ENCODE measurements around the gene GPR17.

Gene GPR17, protein sequence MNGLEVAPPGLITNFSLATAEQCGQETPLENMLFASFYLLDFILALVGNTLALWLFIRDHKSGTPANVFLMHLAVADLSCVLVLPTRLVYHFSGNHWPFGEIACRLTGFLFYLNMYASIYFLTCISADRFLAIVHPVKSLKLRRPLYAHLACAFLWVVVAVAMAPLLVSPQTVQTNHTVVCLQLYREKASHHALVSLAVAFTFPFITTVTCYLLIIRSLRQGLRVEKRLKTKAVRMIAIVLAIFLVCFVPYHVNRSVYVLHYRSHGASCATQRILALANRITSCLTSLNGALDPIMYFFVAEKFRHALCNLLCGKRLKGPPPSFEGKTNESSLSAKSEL

DNA sequence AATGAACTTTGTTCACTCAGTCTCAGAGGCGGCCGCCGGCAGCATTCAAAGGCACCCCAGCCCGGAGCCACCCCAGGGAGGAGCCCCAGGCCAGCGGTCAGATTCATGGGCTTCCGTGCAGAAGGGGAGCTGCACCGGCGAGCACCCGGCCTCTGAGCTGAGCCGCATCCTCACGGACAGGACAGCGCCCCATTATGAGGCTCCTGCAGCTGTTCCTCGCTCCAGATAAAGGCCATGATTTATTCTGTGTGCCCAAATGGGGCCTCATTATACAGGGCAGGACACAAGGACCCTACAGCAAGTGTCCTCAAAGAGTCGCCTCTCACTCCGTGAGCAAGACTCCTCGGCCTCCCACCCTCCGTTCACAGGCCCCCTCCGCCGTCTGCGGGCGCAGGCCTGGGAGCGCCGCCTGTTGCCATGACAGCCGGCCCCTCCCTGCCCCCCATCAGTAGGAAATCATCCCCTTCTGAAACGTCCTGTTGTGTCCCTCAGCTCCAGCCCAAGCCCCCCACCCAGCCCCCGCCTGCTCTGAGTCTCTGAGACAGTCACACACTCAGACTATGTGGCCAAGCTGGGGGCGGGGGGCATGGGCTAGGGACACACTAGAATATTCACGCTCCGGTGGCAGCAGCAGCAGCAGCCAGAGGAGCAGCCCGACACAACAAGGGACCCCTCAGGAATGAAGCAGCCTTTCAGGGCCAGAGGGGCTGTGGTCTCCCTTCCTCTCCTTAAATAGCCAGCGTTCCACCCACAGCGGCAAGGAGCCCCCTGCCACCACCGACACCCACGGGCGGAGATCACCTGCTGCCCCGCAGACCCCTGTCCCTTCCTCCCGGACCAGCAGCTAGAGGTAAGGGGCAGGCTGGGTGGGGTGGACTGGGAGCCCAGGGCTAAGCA is at the start of gene GPR17:
GPR17 (plus strand) TSS at position 759 of the 897 bp plus-strand sequence. CDS start 4,583 bp downstream, outside the sequence.
- DNase-seq (ENCODE audit: low read depth in 3 of 3): no peak

DNA sequence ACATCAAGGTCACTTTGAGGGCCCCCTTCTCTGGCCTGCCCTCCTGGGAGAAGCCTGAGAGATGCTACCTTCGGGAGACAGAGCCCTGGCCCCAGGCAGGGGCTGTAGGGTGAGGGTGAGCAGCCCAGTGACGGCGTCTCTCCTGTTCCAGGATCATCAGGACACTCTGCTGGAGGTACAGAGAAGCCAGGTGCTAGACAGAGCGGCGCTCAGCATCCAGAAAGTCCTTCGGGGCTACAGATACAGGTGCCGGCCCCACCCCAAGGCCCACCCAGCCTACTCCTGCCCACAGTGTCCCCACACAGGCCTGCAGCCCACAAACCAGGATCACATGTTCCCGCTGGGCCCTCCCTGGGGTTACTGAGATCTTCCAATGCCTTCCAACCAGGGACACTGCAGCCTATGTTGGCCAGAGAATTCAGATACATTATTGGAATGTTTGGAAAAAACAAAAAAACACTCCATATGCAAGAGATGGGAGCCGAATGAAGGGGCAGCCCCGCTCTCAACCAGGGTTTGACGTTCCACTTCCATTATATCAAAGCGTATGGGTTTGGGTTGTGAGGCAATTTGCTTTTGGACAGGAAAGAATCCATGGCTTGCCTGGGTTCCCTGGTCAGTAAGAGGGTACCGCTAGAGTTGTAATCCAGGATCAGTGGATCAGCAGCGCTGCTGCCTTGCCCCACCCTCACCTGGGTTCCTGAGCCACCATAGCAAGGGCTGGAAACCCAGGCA is 49.5 kb upstream of the GPR17 start:
- DNase-seq (ENCODE audit: low read depth in 3 of 3): no peak

DNA sequence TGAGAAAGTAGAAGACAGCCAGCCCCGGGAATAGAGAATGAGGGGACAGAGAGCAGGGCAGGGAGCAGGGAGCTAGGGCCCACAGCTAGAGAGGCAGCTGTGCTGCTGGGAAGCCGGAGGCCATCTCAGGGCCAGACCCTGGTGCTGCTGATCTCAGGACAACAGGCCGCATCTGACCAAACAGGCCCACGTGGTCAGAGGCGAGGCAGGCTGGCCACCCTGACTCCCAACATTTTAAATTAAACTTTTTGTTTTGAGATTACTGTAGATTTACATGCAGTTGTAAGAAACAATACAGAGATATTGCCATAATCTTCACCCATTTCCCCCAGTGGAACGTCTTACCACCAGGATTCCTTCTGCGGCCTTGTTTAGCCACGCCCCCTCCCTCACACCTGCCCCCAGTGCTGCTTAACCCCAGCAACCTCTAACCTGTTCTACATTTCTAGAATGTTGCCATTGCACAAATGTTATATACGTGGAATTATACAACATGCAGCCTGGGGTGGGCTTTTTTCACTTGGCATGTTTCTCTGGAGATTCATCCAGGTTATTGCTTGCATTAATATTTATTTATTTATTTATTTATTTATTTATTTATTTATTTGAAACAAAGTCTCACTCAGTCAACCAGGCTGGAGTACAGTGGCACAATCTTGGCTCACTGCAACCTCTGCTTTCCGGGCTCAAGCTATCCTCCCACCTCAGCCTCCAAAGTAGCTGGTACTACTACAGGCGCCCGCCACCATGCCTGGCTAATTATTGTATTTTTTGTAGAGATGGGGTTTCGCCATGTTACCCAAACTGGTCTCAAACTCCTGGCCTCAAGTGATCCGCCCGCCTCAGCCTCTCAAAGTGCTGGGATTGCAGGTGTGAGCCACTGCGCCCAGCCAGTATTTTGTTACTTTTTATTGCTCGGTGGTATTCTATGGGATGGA is 48.6 kb upstream of the GPR17 start:
- DNase-seq (ENCODE audit: low read depth in 3 of 3): no peak

DNA sequence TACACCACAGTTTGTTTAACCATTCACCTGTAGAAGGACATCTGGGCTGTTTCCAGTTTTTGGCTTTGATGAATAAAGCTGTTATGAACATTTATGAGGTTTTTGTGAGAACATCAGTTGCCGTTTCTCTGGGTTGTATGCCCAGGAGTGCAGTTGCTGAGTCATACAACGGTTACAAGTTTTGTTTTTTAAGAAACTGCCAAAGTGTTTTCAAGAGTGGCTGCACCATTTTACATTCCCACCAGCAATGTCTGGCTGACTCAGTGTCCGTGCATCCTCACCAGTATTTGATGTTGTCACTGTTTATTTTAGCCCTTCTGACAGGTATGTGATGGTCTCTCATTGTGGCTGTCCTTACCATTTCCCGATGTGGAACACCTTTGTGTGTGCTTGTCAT is 48.0 kb upstream of the GPR17 start:
- no peak for DNase-seq (ENCODE audit: low read depth in 3 of 3)

DNA sequence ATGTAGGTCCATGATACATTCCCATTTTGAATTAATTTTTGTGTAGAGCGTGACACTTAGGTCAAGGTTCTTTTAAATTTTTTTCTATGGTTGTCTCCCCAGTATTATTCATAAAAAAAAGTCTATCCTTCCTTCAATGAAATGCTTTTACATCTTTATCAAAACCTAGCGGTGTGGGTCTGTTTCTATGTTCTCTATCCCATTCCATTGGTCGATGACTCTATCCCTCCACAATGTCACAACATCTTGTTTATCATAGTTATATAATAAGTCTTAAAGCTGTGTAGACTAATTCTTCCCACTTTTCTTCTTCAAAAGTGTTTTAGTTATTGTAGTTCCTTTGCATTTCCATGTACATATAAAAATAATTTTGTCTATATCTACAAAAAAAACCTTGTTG is 47.2 kb upstream of the GPR17 start:
- no peak for DNase-seq (ENCODE audit: low read depth in 3 of 3)

DNA sequence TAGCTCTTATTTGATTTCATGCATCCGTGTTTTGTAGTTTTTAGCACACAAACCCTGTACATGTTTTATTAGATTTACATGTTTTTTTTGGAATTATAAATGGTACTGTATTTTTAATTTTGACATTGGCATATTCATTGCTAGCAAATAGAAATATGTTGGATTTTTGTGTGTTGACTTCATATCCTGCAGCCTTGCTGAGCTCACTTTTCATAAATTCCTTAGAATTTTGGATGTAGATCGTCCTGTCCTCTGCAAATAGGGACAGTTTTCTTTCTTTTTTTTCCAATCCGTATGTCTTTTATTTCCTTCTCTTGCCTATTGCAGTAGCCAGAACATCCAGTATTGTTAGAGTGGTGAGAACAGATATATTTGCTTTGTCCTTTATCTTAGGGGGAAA is 46.7 kb upstream of the GPR17 start:
- DNase-seq (ENCODE audit: low read depth in 3 of 3): no peak

DNA sequence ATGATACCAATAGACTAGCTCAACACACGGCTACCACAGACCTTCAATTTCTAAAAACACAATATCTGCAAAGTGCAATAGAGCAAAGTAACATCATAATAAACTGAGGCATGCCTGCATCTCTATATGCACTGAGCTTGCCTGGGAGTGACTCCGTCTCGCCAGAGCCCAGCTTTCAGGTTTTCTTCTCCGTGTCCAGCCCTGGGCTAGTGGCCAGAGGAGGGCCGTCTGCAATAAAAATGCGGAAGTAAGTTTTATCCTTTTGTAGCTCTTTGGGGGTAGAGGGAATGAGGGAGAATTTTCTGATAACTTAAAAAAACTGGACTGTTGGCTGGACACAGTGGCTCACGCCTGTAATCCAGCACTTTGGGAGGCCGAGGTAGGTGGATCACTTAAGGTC is 41.0 kb upstream of the GPR17 start:
- DNase-seq (ENCODE audit: low read depth in 3 of 3): no peak

DNA sequence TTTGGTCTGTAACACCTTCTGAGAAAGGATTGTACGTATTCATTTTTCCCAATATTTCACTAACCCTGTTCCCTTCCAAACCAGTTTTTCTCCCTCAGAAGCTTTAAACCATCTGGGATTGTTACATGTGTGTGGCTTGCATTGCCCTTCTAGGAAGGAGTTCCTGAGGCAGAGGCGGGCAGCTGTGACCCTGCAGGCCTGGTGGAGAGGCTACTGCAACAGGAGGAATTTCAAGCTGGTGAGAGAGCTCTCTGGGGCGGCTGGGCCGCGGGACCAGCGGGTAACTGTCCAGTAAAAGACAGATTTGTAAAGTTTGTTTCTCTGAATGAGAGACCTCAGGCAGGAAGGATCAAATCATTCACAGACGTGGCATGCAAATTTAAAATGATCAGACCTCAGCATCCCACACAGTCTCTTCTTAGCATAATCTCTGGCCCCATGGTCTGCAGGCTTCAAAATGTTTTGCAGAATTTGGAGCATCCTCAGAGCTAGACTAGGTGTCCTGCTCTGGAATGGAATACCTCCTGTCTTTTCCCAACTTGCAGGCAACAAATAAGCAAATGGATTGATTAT is 40.2 kb upstream of the GPR17 start:
- DNase-seq (ENCODE audit: low read depth in 3 of 3): no peak

DNA sequence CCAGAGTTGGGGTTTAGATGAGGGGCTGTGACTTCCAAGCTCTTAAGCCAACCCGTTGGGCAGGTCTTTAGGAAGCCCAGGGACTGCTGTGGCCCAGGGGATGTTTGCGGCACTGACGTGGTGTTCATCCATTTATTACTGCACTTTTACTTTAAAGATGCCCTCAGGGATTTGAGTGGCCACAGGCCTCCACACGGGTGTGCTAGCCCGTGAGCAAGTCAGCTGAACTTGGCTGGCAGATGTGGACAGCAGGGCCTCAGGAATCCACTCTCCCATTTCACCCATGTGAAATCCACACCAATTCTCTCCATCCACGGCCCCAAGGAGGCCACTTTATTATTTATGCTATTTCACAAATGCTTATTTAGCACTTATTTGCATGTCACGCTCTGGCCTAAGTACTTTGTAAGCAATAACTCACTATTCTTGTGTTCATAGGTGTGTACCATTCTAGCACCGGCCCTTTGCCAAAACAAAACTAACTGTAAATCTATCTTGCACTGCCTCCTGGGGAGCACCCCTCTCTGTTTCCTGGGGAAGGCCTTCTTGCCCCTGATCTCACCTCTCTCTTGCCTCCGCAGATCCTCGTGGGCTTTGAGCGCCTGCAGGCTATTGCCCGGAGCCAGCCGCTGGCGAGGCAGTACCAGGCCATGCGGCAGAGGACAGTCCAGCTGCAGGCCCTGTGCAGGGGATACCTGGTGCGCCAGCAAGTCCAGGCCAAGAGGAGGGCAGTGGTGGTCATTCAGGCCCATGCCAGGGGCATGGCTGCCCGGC is 39.1 kb upstream of the GPR17 start:
- DNase-seq (ENCODE audit: low read depth in 3 of 3): no peak

DNA sequence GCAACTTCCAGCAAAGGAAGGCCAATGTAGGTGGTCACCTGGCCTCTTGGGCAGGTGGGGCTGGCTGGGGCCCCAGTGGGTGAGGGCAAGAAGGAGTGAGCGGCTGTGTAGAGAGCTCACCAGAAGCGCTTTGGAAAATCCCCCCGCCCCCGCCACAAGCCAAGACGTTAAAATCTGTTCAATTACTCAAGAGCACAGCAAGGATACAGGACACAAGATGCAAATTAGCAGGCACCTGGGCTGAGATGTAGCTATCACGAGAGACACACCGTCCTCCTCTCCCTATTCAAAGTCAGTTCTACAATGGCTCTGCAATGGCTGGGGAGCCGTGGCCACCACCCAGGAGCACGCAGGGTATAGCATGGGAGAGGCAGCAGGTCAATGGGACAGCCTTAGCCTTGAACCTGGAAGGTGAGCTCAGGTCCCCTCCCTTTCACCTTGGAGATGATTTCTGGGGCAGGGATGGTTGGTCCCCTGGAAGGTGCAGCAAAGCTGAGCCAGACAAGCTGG is 38.5 kb upstream of the GPR17 start:
- DNase-seq (ENCODE audit: low read depth in 3 of 3): no peak

DNA sequence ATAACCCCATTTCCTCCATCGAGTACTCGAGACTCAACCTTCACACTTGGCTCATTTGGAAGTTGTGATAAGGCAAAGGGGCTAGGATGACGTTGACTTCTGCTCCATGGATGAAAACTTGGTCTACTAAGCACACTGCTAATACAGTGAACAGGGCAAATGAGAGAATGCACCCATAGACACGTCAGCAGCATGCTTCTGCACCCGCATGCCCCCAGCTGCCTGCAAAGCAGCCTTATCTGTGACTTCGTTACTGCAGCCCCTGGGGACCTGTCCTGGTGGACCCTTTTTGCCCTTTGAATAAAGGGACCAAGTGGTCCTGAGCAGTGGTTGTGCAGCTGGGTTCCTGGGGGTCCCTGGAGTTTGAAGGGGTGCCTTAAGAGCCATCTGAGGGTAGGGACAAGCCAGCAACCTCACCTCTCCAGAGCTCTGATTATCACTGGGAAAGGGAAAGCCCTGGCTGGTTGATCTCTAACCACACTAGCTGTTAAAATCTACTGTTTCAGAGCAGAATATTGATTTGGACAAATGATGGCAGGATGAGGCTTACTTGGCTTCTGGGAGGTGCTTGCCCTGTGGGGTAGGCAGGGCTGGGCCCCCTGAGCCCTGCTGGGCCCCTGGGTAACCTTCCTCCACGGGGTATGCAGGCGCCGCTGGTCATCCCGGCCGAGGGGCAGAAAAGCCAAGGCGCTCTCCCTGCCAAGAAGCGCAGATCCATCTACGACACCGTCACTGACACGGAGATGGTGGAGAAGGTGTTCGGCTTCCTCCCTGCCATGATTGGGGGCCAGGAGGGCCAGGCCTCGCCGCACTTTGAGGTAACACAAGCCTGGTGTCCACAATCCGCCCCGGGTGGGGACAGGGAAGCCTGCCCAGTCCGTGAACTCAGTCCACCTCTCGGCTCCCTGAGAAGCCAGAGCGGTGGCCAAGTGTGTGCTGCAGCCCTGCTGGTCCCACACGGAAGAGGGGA is 37.6 kb upstream of the GPR17 start:
- no peak for DNase-seq (ENCODE audit: low read depth in 3 of 3)

DNA sequence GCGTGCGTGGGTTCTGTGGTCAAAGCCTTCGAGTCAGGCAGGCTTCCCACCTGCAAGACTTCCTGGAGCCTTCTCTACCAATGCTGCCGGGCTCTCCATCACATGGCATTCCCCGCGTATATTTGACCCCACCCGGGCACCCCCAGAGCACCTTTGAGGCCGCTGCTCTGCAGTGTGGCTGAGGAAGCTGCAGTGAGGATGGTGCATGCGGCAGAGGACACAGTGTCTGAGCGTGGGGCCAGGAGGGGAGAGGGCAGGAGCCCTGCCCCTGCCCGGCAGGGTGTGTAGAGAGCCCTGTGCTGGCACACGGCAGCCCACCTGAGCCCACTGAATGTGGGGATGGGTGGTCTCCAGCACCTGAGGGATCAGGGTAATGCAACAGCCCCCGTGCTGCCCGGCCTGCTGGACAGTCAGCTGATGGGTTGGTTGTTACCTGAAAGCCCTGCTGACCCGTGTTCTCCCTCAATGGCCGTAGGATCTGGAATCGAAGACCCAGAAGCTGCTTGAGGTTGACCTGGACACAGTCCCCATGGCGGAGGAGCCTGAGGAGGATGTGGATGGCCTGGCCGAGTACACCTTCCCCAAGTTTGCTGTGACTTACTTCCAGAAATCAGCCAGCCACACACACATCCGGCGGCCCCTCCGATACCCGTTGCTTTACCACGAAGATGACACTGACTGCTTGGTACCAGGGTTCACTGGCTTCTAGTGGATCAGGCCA is 36.8 kb upstream of the GPR17 start:
- no peak for DNase-seq (ENCODE audit: low read depth in 3 of 3)

DNA sequence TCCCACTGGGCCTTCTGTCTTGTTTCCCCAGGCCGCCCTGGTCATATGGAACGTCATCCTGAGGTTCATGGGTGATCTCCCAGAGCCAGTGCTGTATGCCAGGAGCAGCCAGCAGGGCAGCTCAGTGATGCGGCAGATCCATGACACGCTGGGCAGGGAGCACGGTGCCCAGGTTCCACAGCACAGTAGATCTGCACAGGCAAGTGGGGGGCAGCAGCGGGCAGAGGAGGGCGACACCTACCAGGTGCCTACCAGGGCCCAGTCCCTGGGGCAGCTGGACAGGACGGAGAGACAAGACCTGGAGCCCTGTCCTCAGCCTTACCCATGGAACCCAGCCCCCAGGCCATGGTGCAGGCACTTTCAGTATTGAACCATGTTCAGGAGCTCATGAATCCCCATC is 36.1 kb upstream of the GPR17 start:
- no peak for DNase-seq (ENCODE audit: low read depth in 3 of 3)

DNA sequence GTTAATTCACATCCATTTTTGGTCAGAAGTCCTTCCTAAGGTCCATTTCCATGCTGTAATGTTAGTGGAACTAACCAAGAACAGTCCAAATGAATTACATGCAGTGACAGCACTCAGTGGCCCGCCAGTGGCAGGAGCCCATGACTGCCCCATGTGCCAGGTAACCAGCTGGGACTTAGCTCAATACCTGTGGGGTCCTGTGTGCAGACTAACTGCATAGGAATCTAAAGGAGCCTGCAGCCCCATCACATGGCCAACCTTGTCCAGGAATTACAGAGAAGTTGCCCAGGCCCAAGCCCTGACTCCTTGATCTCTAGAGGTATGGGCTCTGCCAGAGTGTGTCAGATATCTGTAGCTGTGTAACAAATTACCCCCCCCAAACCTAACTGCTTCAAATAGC is 35.4 kb upstream of the GPR17 start:
- no peak for DNase-seq (ENCODE audit: low read depth in 3 of 3)

DNA sequence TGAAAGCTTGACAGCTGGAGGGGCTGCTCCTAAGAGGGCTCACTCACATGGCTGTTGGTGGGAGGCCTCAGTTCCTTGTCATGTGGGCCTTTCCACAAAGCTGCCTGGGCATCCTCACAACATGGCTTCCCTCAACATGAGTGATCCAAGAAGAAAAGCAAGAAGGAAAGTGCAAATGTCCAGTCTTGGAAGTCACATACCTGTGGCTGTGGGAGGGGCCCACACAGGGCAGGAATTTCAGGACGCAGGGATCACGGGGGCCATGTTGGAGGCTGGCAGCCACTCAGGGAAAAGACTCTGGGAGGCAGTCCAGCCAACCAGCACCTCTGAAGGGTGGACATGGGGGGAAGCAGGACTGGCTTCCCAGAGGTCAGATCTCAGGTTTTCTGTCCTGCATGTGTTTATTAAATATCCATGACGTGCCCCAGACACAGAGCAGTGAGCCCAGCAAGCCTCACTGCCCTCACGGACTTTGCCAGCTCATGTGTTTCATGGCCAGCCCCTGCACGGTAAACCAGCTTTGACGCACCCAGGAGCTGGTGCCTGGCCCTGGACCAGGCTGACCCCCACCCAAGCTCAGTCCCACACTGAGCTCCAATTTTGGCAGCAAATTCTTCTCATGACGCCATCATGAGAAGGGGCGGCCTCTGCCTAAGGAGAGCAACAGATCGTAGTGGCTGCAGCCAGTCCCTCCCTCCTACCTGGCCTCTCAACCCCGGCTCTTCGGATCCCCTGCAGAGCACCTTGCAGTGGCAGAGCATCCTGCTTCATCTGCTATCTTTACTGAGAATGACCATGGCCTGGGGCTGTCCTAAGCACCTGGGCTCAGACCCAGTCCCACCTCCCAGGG is 34.7 kb upstream of the GPR17 start:
- no peak for DNase-seq (ENCODE audit: low read depth in 3 of 3)

DNA sequence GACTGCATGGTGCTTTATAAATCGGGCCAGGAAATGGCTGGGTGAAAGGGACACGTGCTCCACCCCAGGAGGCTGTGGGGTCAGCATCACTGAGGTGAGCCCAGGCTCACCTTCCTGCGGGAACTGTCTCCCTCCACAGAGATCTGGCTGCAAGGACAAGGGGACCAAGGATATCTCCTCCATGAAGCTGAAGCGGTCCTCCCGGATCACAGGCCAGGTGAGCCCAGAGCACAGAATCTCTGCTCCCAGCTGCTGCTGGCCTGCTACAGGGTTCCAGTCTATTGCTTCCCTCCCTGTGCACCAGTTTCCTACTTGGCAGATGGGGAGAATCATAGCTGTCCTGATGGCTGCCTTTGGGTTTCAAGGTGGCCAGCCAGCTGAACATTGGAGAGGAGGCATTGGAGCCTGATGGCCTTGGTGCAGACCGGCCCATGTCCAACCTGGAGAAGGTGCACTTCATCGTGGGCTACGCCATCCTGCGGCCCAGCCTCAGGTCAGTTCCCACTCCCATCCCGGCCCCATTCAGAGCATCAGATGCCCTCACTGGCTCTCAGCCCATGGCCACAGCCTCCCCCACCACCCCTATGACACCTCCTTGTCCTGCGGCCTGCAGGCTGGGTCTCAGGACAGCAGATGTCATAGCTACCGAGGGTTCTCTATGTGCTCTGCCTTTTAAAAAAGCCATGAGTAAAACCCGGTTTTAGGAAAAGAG is 33.7 kb upstream of the GPR17 start:
- no peak for DNase-seq (ENCODE audit: low read depth in 3 of 3)
